ENCODE data around the gene GMNC.
"Not testable (repeated sequence)": the region's sequence is repeated elsewhere in the genome, so short reads cannot be mapped to it uniquely, and the experiment has no call there.

Gene GMNC, protein sequence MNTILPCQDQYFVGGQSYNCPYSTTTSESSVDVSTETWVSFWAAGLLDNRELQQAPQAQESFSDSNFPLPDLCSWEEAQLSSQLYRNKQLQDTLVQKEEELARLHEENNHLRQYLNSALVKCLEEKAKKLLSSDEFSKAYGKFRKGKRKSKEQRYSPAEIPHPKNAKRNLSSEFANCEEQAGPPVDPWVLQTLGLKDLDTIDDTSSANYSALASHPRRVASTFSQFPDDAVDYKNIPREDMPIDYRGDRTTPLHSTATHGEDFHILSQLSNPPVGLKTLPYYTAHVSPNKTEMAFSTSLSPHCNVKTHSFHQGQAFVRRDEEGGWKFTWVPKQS

DNA sequence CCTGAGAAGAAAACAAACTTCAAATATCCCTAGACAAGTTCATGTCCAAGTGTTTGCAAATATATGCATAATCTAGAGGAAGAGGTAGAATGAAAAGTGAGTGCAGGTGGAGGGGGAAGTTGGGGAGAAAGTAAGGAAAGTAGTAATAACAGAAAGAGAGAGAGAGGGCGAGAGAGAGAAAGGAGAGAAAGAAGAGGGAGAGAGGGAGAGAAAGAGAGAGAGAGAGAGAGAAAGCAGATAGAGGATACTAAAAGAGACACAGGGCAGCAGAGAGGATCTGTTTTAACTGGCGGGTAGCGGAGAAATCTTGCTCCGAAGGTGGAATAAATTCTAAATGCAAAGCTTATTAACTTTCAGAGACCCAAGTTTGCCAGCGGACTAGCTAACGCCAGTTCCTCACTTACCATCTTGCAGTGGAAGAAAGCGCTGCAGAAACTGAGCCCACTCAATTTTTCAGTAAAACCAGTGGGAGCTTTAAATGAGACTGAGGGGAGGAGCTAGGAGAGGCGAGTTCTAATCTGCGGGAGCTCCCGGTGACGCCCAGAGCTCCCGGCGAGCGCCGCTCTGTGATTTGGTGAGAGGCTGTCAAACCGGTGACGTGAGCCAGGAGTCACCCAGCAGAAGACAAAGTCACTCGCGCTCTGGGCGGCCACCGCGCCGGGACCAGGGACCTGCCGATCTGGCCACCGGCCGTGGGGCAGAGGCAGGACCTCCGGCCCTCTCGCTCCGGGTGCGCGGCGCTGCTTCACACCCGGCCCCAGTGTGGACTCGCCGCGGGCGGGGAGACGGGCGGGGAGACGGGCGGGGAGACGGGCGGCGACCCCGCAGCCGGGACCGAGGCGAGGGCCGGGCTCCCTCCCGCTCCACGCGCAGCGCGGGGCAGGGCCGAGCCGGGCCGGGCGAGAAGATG lies at the start of gene GMNC:
Gene GMNC (minus strand): TSS at position 486 of the 910 bp plus-strand sequence. CDS start 79 bp downstream, at position 407.
- peak; percentile 12 for DNase-seq (ENCODE audit: low read depth, low spot score)

DNA sequence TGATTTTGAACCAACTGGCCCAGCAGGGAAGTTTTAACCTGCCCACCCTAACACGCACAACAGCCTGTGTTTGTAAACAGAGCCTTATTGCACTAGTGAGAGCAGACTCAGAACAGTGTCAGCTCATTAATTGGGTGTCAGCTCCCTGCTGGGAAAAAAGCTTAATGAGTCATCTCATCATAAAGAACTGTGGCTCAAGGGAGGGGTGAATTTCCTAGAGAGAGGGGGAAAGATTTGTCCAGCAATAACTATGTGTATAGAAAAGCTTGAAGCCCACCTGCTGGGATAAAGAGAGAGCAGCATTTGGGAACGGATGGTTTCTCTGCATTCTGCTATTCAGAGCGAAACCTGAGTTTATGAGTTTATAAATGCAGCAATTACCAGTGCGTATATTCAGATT lies 48.9 kb upstream of the GMNC start:
- DNase-seq (ENCODE audit: low read depth, low spot score) = no peak

DNA sequence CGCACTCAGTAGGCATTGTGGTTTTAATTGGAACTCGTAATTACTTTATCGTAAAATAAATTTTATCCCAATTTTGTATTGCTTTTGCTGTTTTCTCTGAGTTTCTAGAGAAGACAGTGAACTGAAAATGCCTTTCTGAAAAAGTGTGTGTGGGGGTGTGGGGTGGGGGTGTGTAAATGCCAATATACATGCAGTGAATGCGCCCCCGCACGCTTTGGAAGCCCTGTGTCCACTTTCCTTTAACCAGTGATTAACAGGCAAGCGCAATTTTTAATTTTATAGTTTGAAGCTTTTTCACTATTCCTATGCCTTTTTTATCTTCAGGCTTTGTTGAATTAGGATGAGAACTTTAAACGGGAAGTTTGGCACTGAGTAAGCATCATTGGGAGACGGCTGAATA lies 47.4 kb upstream of the GMNC start:
- no peak for DNase-seq (ENCODE audit: low read depth, low spot score)

DNA sequence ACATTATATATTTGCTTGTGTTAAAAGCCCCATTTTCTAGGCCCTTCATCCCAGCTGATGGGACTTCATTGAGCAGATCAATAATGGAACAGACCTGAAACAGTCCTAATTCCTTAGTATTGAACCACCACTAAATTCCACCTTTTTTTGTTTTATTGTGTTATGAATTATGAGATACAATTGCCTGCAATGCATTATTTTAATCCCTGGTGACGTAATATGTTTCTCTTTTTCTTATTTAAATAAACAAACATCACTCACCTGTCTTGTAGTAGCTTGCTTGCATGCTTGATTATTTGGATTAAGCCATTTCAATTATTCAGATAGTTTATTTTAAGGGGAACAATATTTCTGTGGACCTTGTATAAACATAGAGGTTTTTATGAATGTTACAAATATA lies 40.7 kb upstream of the GMNC start:
- no peak for DNase-seq (ENCODE audit: low read depth, low spot score)

DNA sequence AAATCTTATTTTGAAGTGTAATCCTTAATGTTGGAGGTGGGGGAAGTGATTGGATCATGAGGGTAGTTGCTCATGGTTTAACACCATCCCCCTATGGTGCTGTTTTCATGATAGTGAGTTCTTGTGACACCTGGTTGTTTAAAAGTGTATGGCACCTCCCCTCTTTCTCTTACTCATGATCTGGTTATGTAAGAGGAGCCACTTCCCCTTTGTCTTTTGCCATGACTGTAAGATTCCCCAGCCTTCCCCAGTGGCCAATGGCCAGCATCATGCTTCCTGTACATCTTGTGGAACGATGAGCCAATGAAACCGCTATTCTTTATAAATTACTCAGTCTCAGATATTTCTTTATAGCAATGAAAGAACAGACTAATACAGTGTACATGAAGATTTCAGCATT lies 39.8 kb upstream of the GMNC start:
- DNase-seq (ENCODE audit: low read depth, low spot score) = no peak

DNA sequence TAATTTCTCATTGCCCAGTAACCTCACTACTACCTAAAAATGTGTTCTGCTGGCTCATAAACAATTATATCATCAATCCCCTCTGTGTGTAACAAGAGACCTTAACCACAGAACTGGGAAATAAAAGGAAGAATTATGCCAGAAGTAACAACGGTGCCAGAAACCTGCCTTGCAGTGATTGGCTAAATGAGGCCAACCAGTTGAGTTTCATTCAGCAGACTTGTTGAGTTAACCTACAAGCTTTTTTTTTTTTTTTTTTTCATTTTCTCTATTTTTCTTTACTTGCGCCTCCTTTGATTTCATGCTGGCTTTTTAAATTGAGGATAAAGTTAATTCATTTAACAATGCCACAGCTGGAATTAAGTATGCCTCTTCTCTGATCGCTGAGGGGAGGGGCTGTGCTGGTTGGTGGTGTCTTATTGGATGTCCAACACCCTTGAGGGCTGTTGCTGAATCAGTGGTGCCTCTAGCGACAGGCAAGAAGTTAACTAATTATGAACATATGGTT lies 30.0 kb upstream of the GMNC start:
- DNase-seq (ENCODE audit: low read depth, low spot score) = no peak

DNA sequence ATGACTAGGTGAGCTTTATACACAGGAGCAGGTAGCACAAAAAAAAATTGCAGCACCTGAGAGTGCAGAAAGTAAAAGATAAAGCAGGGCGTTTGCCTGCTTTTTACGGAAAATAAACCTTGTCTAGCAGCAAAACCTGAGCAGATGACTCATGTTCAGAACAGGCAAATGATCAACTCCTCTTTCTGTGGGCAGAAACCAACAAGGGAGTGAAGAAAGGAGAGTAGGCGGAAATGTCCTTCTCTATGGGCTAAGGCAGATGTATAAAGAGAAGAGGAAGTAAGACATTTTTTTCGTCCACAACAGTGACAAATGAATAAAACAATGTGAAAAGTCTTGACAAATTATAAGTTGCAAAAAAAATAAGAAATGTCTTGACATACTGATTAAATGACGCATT lies 24.5 kb upstream of the GMNC start:
- no peak for DNase-seq (ENCODE audit: low read depth, low spot score)

DNA sequence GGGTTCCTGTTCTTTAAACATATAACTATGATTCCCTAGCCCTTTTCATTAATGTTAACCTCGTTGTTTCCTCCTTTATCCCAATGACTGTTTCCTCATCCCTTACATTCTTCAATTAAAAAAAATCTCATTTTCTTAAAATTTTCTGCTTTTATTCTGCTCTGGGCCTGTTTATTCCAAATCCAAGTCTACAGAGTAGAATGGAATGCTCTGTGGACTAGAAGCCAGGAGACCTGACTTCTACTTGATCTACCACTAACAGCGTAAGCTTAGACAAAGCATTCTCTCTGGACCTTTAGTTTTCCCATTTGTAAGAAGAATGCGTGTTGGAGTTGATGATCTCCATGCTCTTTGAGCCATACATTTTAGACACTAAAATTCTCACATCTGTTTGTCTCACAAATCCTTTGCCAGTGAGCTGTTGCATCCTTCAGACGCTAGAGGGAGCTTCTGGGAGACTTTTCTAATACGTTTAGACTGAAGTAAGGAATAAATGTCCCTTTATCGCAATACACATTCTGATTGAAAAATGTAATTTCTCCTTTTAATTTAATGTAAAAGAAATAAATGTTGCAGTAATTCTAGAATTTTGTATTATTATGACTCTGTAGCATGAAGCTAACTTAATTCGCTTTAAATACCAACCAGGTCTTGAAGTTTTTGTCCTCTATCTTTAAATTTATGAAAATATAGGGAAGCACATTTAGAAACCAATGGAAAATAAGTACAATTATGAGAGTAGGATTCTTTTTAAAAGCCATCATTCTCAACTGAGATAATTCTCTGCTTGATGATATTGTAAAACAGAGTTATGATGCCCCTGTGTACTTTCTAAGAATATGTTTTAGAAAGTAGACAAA lies 21.7 kb upstream of the GMNC start:
- DNase-seq (ENCODE audit: low read depth, low spot score) = peak; percentile 13

DNA sequence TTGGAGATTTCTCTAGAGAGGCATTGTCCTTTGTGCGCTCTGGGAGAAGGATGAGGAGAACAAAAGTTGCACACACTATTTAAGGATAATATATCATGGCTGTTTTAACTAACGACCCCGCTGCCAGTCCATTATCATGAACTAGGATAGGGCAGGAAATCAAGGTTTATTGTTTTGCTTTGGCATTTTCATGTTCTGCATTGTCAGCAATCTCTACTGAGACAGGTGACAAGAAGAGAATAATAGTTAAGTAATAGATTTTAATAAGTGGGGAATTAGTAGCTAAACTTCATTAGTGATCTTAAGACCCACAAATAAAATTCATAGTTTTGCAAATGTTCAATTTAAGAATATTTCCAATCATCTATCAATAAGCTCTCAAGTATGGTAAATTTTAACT lies 20.6 kb upstream of the GMNC start:
- no peak for DNase-seq (ENCODE audit: low read depth, low spot score)

DNA sequence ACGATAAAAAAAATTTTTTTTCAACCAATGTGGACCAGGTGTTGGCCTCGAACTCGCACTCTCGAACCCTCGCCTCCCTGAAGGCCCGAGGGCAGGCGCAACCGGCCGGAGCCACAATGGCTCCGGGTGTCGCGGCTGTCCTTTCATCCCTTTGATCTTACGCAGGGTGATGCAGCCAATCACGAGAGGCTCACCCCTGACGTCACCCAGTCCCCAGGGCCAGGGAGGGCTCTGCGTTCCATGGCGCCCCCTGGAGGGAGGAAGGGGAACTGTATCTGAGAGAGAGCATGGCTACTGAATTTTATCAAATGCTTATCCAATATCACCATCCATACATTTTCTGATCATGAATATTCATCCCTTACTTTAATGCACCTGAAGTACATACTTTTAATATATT lies 15.4 kb upstream of the GMNC start:
- no peak for DNase-seq (ENCODE audit: low read depth, low spot score)

DNA sequence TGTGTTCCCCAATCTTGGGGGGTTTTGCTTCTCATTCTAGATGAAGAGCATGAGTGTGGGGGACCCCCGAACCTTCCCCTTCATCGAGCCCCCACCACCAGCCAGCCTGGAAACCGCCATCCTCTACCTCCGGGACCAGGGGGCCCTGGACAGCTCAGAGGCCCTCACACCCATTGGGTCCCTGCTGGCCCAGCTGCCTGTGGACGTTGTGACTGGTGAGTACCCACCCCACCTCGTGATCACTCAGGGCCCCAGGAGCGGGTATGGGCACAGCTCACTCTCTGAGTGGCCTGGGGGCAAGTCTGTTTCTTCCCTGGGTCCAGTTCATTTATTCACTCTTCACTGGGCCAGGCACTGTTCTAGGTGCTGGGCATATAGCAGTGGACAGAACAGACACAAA lies 13.9 kb upstream of the GMNC start:
- DNase-seq (ENCODE audit: low read depth, low spot score) = not testable (repeated sequence)

DNA sequence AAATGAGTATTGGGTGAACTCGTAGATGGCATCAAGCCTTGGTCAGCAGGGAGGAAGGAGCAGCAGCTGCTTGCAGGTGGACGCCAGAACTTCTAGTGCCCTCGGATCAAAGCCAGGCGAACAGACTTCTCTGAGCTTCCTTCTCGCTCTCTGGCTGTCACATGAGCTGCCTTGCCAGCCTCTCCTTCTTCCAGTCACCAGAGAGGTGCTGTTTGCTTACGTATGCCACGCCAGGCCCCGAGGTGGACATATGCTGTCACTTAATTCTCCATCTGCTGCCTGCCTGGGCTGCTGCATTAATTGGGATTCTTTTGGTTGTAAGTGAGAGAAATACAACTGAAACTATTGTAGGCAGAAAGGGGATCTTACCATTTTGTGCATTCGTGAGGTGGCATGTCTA lies 12.6 kb upstream of the GMNC start:
- not testable (repeated sequence) for DNase-seq (ENCODE audit: low read depth, low spot score)

DNA sequence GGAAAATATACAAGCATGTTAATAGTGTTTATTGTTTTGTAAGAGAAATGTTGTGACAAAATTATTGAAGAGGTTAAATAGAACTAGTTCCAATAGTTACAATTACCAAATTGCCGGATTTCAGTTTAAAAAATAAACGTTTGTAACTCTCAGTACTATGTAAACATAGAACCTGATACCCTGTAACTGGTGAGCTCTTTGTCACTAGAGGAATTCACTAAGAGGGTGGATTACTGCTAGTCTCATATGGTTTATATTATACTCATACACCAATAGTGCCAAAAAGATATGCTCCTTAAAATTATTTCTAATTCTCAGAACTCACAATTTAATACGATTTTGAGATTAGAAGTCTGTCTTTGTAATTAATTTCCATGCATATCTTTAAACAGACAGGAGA lies 7.6 kb upstream of the GMNC start:
- DNase-seq (ENCODE audit: low read depth, low spot score) = no peak

DNA sequence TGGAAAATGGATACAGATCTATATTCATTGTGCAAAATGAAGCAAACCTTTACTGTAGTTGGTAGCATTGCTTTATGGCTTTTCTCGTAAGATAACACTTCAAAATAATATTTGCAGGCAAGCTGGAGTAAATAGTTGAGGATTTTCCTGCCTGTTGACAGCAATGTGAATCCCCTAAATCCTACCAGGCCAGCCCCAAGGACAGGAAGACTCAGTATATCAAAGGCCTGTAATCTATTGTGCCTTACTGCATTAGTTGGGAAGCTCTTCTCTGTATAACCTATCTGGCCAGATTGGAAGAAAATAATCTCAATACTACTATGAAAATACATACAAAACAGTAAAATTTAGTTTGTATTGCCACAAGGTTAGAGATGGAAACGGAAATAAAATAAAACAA lies 4.6 kb upstream of the GMNC start:
- no peak for DNase-seq (ENCODE audit: low read depth, low spot score)

DNA sequence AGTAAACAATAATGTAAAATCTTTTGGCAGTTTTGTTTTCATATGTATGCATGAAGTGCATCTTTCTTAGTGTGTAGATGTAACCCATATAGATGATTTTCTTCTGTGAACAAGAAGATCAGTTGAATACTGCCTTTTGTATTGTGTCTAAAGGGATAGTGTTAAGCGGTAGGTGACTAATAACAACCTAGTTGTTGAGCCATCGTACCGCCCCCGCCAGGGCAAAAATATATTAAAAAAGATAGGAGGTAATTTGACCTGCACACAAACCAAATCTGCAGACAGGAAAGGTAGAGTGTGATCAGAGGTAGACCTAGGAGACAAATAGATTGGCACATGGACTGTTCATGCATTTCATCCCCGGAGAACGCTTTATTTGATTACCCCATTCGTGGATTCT lies 3.3 kb upstream of the GMNC start:
- no peak for DNase-seq (ENCODE audit: low read depth, low spot score)

DNA sequence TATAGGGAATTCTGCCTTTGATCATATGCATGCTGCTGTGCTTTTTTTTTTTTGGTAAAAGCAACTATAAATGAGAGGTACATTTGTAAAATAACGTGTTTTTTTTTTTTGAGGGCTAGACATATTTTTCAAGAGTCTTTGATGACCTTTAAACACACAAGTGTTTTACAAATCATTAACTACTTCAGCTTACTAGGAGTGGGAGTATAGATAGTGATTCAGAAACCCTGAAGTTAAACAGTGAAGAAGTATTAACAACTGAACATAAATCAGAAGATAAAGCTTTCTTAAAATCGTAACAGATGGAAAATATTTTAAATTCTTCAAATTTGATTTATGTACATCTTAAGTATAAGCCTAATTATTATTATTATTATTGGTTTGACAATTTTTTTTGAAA lies 2.9 kb upstream of the GMNC start:
- no peak for DNase-seq (ENCODE audit: low read depth, low spot score)

DNA sequence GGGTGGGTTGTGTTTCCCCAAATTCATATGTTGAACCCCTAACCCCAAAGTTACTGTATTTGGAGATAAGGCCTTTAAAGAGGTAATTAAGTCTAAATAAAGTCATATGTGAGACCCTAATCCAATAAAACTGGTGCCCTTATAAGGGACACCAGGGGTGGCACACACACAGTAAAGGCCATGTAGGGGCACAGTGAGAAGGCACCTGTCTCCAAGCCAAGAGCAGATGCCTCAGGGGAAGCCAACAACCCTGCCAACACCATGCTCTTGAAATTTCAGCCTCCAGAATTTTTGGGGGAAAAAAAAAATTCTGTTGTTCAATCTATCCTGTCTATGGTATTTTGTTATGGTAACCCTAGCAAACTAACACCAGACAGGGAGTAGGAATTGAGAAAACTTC lies 1.5 kb upstream of the GMNC start:
- DNase-seq (ENCODE audit: low read depth, low spot score) = no peak

DNA sequence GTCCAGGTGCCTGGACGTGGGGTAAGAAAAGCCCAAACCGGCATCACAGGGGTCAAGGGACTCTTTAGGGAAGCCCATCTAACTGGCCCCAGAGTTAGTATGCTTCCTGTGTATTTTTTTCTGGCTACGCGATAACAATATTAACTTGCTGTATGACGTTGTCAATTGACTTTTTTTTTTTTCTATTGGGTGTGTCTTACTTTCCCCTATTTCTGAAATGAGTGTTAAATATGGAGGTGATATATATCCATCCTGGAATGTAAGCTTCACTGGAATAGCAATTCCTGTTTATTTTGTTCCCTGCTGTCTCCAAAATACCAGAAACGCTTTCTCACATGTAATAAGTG lies 598 bp upstream of the GMNC start:
- DNase-seq (ENCODE audit: low read depth, low spot score) = no peak

DNA sequence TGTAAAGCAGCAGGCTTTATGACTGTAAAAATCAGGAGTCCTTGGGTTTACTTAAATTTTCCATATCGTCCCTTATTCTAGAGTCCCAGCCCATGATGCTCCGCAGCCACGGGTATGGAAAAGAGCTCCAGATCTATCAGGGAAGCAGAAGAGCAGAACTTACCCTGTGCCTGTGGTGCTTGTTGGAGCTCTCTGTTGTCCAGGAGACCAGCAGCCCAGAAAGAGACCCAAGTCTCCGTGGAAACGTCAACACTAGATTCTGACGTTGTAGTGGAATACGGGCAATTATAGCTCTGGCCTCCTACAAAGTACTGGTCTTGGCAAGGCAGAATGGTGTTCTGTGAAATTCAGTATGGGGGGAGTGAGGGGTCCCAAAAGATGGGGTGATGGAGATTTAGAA lies 2.0 kb downstream of the GMNC start:
- DNase-seq (ENCODE audit: low read depth, low spot score) = no peak

DNA sequence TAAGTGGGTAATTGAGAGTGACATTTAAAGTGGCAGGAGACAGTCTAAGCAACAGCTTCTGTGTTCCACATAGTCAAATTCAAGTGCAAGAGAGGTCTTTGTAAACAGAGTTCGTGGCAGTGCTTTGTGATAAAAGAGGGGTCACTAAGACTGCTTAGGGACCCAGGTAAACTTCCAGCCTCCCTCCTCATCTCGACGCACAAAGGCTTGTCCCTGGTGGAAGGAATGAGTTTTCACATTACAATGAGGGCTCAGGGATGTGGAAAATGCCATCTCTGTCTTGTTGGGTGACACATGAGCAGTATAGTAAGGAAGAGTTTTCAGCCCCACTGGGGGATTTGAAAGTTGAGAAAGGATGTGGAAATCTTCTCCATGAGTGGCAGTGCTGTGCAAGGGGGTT lies 7.3 kb downstream of the GMNC start:
- DNase-seq (ENCODE audit: low read depth, low spot score) = no peak

DNA sequence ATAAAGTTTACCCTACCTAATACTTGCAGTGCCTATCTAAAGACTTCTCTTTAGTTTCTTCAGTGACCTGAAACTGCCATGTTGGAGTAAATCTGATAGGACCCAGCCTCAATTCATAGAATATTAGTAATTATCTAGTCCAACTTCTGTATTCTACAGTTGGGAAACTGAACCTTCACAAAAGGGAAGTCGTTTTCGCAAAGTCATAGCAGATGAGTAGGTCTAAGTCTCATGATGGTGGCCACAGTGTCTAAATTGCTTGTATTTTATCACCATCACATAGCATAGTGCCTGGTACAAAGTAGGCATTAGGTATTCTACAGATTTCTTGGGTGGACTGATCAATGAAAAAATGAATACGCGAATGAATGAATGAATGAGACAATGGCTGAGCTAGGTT lies 8.4 kb downstream of the GMNC start:
- no peak for DNase-seq (ENCODE audit: low read depth, low spot score)

DNA sequence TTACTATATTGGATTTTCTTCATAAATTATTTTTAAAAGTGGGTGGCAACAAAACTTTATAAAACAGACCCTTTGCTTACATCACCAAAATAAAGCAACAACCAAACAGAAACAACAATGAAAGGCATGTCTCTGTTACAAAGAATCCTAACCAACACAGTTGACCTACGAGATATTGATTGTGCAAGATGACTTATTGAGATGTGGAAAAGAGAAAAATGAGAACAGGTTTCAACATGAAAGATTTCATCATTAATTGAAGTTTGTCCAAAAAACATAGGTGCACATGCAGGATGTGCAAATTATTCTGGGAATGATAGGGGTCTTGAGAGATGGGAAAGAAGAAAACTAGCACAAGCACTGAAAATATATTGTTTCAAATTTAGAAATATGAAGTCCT lies 9.0 kb downstream of the GMNC start:
- no peak for DNase-seq (ENCODE audit: low read depth, low spot score)
